SKM-1 treated with dmso at 0.1 percent for 144 hours (cell line): Measurements from ENCODE around the gene SEZ6L.

Source experiments
- DNase-seq: peaks from one replicate; lab custom pipeline; 2025; ENCODE audit not compliant: unreplicated experiment; lab: John Stamatoyannopoulos, UW

The SEZ6L gene

GRCh38 chr22:26291940-26292666 lies 122.8 kb downstream of the SEZ6L start:
- no peak for DNase-seq

DNA sequence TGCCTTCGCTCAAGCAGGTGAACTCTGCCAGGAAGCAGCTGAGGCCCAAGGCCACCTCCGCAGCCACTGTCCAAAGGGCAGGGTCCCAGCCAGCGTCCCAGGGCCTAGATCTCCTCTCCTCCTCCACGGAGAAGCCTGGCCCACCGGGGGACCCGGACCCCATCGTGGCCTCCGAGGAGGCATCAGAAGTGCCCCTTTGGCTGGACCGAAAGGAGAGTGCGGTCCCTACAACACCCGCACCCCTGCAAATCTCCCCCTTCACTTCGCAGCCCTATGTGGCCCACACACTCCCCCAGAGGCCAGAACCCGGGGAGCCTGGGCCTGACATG lies 123.4 kb downstream of the SEZ6L start:
- no peak for DNase-seq

GRCh38 chr22:26295563-26296126 lies 126.4 kb downstream of the SEZ6L start:
- DNase-seq: no peak

- DNase-seq: no peak
Observed at GRCh38 chr22:26298605-26299310, 129.5 kb downstream of the SEZ6L start.

- DNase-seq: no peak
Observed at GRCh38 chr22:26302726-26303125, 133.5 kb downstream of the SEZ6L start.

GRCh38 chr22:26303475-26303874 lies 134.2 kb downstream of the SEZ6L start:
- peak; percentile 13 for DNase-seq

- DNase-seq: no peak
Observed at GRCh38 chr22:26304730-26305129, 135.5 kb downstream of the SEZ6L start.

DNA sequence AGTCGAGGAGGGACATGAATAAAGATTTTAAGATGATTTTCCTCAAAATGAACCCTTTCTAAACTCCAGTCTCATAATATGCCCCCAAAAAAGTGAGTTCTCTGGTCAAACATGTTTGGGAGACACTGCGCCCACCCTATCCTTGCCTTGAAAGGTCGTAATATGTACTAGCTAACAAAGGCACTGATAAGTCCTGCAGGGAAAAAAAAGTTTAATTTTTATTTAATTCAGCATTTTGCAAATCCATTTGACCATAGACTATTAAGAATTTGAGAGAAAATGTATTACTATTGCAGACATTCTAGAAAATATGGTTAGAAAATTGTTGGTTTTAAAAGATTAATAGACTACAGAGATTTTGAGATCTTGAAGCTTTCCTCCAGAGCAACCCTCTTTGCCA lies 139.2 kb downstream of the SEZ6L start:
- no peak for DNase-seq

DNA sequence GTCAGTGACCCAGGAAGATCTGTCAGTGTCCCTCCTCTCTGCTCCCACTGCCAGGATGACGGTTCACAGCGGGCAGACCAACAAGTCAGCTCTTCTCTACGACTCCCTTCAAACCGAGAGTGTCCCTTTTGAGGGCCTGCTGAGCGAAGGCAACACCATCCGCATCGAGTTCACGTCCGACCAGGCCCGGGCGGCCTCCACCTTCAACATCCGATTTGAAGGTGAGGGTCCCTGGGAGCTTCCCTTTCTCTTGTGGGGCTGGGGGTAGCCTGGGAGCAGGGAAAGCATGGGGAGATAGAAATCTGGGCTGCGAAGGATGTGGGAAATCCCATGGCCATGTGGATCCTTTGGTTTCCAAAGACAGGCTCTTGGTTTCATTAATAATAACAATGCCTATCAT lies 141.4 kb downstream of the SEZ6L start:
- no peak for DNase-seq

GRCh38 chr22:26313291-26313690 lies 144.0 kb downstream of the SEZ6L start:
- DNase-seq: no peak

GRCh38 chr22:26314171-26314570 lies 144.9 kb downstream of the SEZ6L start:
- no peak for DNase-seq

DNA sequence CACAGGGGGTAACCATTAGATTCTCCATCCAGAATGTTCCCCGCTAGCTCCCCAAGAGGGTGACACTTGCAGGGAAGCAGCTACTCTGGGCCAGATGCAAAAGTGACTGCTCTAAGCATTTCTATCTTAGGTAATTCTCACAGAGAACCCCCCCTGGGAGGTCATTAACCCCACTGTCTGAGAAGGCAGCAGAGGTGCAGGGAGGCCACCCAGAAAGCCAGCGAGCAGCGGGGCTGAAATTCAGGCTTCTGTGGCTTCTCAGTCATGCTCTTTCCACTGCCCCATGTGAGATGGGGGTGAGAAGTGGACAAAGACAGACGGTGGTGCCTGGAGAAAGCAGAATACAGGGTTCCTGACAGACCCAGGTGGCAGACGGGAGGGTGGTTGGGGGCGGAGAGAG lies 145.4 kb downstream of the SEZ6L start:
- DNase-seq: no peak

- no peak for DNase-seq
Observed at GRCh38 chr22:26316732-26317285, 147.5 kb downstream of the SEZ6L start.

DNA sequence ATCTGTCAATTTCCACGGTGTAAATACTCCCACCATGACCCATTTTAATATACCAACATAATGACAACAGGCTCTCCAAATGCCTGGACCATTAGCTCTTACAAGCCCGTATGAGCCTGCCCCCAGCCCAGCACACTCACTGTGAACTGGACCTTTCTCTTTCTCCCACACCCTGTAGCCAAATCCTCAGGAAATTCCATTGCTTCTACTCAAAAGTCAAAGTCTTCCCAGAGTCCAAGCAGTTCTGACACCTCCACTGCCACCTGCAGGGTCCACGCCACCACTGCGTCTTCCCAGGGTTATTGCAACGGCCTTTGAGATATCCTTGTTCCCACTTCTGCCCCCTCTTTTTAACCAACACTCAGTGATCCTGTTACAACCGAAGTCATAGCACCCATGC lies 149.7 kb downstream of the SEZ6L start:
- DNase-seq: no peak

GRCh38 chr22:26320447-26320846 lies 151.2 kb downstream of the SEZ6L start:
- DNase-seq: no peak

GRCh38 chr22:26321469-26321913 lies 152.2 kb downstream of the SEZ6L start:
- DNase-seq: no peak

DNA sequence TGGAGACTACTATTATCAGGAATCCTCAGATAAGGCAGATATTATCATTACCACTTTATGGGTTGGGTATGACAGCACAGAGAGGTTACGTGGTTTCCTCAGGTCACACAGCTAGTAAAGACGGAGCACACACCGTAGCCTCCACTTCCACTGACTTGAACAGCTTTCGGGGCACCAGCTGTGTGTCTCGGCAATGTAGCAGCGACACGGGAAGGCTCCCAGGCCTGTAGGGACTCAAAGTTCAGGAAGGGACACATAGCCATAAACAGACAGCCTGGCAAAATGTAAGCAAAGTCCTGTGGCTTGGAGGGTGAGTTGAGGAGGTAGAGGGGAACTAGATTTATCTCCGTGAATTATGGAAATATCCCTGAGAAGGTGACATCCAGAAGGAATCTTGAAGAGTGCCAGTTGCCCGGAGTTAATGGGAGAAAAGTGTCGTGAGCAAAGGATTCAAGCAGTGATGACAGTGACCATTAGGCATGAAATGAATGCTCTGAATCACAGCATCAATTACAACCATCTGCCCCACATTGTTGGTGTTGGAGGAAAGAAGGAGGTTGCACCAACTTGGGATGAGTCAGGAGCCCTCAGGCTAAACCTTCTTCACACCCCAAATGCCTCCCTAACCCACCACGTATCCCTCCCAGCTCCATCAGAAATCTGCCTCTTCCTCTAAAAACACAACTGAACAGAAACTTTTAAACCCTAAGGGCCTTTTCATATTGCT lies 153.1 kb downstream of the SEZ6L start:
- DNase-seq: no peak

GRCh38 chr22:26323013-26323412 lies 153.8 kb downstream of the SEZ6L start:
- no peak for DNase-seq

GRCh38 chr22:26324150-26324549 lies 154.9 kb downstream of the SEZ6L start:
- DNase-seq: no peak

GRCh38 chr22:26325641-26326040 lies 156.4 kb downstream of the SEZ6L start:
- DNase-seq: no peak

DNA sequence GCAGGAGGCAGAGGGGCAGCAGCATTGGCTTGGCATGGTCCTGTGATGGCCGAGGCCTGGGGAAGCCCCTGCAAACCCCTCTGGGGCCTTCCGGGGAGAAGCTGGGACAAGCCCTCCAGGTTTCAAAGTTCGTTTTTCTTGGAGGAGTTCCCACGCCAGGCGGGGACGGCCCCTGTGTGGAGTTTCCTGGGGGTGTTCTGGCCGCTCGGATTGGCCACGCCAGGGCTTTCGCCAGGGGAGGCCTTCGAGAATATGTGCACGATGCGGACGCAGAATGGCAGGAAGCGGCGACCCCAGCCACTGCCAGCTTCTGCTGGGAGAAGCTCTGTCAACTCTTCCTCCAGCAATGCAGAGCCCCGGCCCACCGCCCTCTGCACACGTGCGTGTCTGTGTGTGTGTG lies 157.5 kb downstream of the SEZ6L start:
- no peak for DNase-seq
